ENCODE measurements around the gene MOXD1. TPM values are rescaled to one million over a fixed set of nuclear protein-coding genes. Genes with fewer than 3 reads are reported as not detected.

The MOXD1 gene
- total RNA-seq, 2 donors from 2014 or later: 0.56 to 17.3 TPM

- peaks cover 10% of the 10 kb centered on the region for H3K9me3 ChIP-seq
- H3K27me3 ChIP-seq (replicated peaks; ENCODE audit: insufficient read depth): no peaks in the 10 kb centered on the region
- no peak for TF ChIP-seq CTCF (IDR thresholded peaks at IDR 0.05)
- ATAC-seq (ENCODE audit: insufficient number of reproducible peaks, low FRiP score, low read depth) (no peak), DNase-seq (ENCODE audit: low spot score) (no peak)
- H3K4me3 ChIP-seq: no peak overlapping the region
- H3K4me1 ChIP-seq (ENCODE audit: control insufficient read depth in 1 of 2, low read depth in 2 of 2): no peaks in the 10 kb centered on the region
- no peak overlapping the region for H3K27ac ChIP-seq
- no peaks in the 10 kb centered on the region for H3K36me3 ChIP-seq
Measured at GRCh38 chr6:132390451-132390850, 10.8 kb downstream of the MOXD1 start.

- H3K36me3 ChIP-seq: no peaks in the 10 kb centered on the region
- no peaks in the 10 kb centered on the region for H3K4me1 ChIP-seq (ENCODE audit: control insufficient read depth in 1 of 2, low read depth in 2 of 2)
- DNase-seq (ENCODE audit: low spot score) (no peak), ATAC-seq (ENCODE audit: insufficient number of reproducible peaks, low FRiP score, low read depth) (no peak)
- H3K4me3 ChIP-seq: no peak overlapping the region
- H3K9me3 ChIP-seq: peaks cover 6% of the 10 kb centered on the region
- no peaks in the 10 kb centered on the region for H3K27me3 ChIP-seq (replicated peaks; ENCODE audit: insufficient read depth)
- H3K27ac ChIP-seq: no peak overlapping the region
- no peak for TF ChIP-seq CTCF (IDR thresholded peaks at IDR 0.05)
Measured at GRCh38 chr6:132390017-132390416, 11.3 kb downstream of the MOXD1 start.

GRCh38 chr6:132388291-132388690 is 13.0 kb downstream of the MOXD1 start:
- H3K36me3 ChIP-seq: no peaks in the 10 kb centered on the region
- DNase-seq (ENCODE audit: low spot score): no peak
- H3K27ac ChIP-seq: no peak overlapping the region
- no peaks in the 10 kb centered on the region for H3K4me1 ChIP-seq (ENCODE audit: control insufficient read depth in 1 of 2, low read depth in 2 of 2)
- H3K4me3 ChIP-seq: no peak overlapping the region
- no peak for ATAC-seq (ENCODE audit: insufficient number of reproducible peaks, low FRiP score, low read depth)
- TF ChIP-seq CTCF (IDR thresholded peaks at IDR 0.05): no peak
- no peaks in the 10 kb centered on the region for H3K9me3 ChIP-seq
- no peaks in the 10 kb centered on the region for H3K27me3 ChIP-seq (replicated peaks; ENCODE audit: insufficient read depth)

GRCh38 chr6:132382630-132383175 is 18.6 kb downstream of the MOXD1 start:
- no peak overlapping the region for H3K27ac ChIP-seq
- no peak for ATAC-seq (ENCODE audit: insufficient number of reproducible peaks, low FRiP score, low read depth)
- no peak for TF ChIP-seq CTCF (IDR thresholded peaks at IDR 0.05)

GRCh38 chr6:132381381-132381780 is 19.9 kb downstream of the MOXD1 start:
- DNase-seq (ENCODE audit: low spot score) (no peak), ATAC-seq (ENCODE audit: insufficient number of reproducible peaks, low FRiP score, low read depth) (no peak)
- TF ChIP-seq CTCF (IDR thresholded peaks at IDR 0.05): no peak
- Histone ChIP-seq H3K27ac (no peak overlapping the region), H3K4me1 (ENCODE audit: control insufficient read depth in 1 of 2, low read depth in 2 of 2) (no peaks in the 10 kb centered on the region), H3K9me3 (no peaks in the 10 kb centered on the region), H3K4me3 (no peak overlapping the region), H3K36me3 (no peaks in the 10 kb centered on the region), H3K27me3 (replicated peaks; ENCODE audit: insufficient read depth) (no peaks in the 10 kb centered on the region)

More at GRCh38 chr6:132382630-132383175, 18.6 kb downstream of the MOXD1 start:
- Histone ChIP-seq H3K4me3 (no peak overlapping the region), H3K36me3 (no peaks in the 10 kb centered on the region), H3K27me3 (replicated peaks; ENCODE audit: insufficient read depth) (no peaks in the 10 kb centered on the region), H3K9me3 (no peaks in the 10 kb centered on the region), H3K4me1 (ENCODE audit: control insufficient read depth in 1 of 2, low read depth in 2 of 2) (no peaks in the 10 kb centered on the region)
- DNase-seq (ENCODE audit: low spot score): no peak
